ENCODE data around the gene ACTL7A. TPM values are rescaled to one million over a fixed set of nuclear protein-coding genes. Genes with fewer than 3 reads are reported as not detected.

ACTL7A gene
- total RNA-seq, 1 donor from 2014 or later: not detected

DNA sequence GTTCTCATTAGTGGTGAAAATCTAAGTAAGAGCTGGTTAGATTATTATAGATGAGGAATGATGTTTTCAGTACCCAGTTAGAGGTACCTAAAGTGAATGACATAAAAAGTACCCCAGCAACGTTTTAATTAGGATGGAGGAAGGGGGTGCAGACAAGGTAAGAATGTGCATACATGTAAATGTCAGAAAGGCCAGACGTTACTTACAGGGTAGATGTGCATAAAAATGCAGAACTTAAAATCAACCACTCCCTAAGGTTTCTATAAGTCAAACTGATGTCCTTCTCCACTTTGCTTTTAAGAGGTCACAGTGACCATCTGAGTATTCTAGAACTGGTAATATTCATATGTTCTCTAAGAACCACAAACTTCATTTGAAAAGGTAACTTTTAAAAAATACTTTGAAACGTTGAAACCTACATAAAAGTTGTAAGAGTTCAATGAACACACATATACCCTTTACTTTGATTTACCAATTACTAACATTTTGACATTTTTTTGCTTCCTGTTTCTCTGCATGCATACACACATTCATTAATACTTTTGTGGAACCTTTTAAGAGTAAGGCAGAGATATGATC is 18.8 kb downstream of the ACTL7A start:
- TF ChIP-seq, protein P1, sequence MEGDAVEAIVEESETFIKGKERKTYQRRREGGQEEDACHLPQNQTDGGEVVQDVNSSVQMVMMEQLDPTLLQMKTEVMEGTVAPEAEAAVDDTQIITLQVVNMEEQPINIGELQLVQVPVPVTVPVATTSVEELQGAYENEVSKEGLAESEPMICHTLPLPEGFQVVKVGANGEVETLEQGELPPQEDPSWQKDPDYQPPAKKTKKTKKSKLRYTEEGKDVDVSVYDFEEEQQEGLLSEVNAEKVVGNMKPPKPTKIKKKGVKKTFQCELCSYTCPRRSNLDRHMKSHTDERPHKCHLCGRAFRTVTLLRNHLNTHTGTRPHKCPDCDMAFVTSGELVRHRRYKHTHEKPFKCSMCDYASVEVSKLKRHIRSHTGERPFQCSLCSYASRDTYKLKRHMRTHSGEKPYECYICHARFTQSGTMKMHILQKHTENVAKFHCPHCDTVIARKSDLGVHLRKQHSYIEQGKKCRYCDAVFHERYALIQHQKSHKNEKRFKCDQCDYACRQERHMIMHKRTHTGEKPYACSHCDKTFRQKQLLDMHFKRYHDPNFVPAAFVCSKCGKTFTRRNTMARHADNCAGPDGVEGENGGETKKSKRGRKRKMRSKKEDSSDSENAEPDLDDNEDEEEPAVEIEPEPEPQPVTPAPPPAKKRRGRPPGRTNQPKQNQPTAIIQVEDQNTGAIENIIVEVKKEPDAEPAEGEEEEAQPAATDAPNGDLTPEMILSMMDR (IDR thresholded peaks at IDR 0.05; ENCODE audit: unreplicated experiment): no peak
- Mint-ChIP-seq H3K27me3 (ENCODE audit: unreplicated experiment) (no peaks in the 10 kb centered on the region), H3K4me1 (ENCODE audit: unreplicated experiment) (no peaks in the 10 kb centered on the region), H3K27ac (ENCODE audit: unreplicated experiment) (no peak overlapping the region), H3K9me3 (ENCODE audit: unreplicated experiment) (no peaks in the 10 kb centered on the region), H3K36me3 (ENCODE audit: low read depth, unreplicated experiment) (peaks cover 21% of the 10 kb centered on the region), H3K4me3 (ENCODE audit: unreplicated experiment) (no peak overlapping the region)
- no peak for DNase-seq (ENCODE audit: low spot score)

DNA sequence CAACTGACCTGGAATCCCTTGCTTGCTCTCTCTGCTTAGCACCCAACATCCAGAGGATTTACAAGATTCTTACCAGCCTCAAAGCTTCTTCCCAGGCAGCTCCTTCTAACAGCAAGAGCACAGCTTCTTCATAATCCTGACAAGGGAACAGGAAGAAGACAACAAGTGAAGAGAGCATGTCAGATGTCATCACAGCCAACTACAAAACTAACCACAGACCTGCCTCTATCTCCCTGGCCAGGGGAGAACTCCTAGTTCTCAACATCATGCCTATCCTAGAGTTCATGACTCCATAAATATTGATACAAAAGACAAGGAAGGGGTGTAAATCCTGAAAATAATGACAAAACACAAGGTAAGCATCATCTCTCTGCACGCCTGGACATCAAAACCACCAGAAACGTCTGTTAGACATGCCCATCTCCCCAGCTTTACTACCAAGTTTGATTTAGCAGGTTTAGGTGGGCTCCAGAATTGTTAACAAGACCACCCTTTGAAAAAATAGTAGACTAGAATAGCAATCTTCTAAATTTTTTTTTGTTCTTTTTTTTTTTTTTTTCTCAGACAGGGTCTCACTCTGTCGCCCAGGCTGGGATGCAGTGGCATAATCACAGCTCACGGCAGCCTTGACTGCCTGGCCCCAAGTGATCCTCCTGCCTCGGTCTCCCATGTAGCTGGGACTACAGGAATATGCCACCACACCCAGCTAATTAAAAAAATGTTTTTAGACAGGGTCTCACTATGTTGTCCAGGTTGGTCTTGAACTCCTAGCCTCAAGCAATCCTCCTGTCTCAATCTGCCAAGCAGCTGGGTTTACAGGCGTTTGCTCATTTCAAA is 20.2 kb downstream of the ACTL7A start:
- H3K4me3 Mint-ChIP-seq (ENCODE audit: unreplicated experiment): no peak overlapping the region
- H3K27ac Mint-ChIP-seq (ENCODE audit: unreplicated experiment): no peak overlapping the region
- H3K36me3 Mint-ChIP-seq (ENCODE audit: low read depth, unreplicated experiment): peaks cover 23% of the 10 kb centered on the region
- TF ChIP-seq, protein P1 (IDR thresholded peaks at IDR 0.05; ENCODE audit: unreplicated experiment): no peak
- no peaks in the 10 kb centered on the region for H3K9me3 Mint-ChIP-seq (ENCODE audit: unreplicated experiment)
- H3K4me1 Mint-ChIP-seq (ENCODE audit: unreplicated experiment): no peaks in the 10 kb centered on the region
- no peak for DNase-seq (ENCODE audit: low spot score)
- H3K27me3 Mint-ChIP-seq (ENCODE audit: unreplicated experiment): no peaks in the 10 kb centered on the region

DNA sequence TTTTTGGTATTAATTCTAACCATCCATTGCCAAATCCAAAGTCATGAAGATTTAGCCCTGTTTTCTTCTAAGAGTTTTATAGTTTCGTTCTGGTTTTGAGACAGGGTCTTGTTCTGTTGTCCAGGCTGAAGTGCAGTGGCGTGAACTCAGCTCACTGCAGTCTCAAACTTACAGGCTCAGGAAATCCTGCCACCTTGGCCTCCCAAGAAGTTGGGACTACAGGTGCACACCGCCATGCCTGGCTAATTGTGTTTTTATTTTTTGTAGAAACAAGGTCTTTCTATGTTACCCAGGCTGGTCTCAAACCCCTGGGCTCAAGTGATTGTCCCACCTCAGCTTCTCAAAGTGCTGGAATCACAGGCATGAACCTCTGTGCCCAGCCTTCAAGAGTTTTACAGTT is 21.0 kb downstream of the ACTL7A start:
- no peak overlapping the region for H3K4me3 Mint-ChIP-seq (ENCODE audit: unreplicated experiment)
- DNase-seq (ENCODE audit: low spot score): no peak
- H3K27ac Mint-ChIP-seq (ENCODE audit: unreplicated experiment): no peak overlapping the region
- H3K9me3 Mint-ChIP-seq (ENCODE audit: unreplicated experiment): no peaks in the 10 kb centered on the region
- no peaks in the 10 kb centered on the region for H3K4me1 Mint-ChIP-seq (ENCODE audit: unreplicated experiment)
- TF ChIP-seq, protein P1 (IDR thresholded peaks at IDR 0.05; ENCODE audit: unreplicated experiment): no peak
- H3K36me3 Mint-ChIP-seq (ENCODE audit: low read depth, unreplicated experiment): peaks cover 23% of the 10 kb centered on the region
- no peaks in the 10 kb centered on the region for H3K27me3 Mint-ChIP-seq (ENCODE audit: unreplicated experiment)

DNA sequence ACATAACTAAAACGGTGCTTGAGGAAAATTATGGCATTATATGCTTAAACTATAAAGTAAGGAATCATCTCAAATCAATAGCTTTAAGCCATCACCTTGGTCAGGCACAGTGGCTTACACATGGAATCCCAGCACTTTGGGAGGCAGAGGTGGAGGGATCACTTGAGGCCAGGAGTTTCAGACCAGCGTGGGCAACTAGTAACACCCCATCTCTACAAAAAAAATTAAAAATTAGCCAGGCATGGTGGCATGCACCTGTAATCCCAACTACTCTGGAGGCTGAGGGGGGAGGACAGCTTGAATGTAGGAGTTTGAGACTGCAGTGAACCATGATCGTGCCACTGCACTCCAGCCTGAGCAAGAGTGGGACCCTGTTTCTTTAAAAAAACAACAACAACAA is 22.6 kb downstream of the ACTL7A start:
- H3K4me1 Mint-ChIP-seq (ENCODE audit: unreplicated experiment): no peaks in the 10 kb centered on the region
- H3K4me3 Mint-ChIP-seq (ENCODE audit: unreplicated experiment): no peak overlapping the region
- no peak for DNase-seq (ENCODE audit: low spot score)
- H3K9me3 Mint-ChIP-seq (ENCODE audit: unreplicated experiment): no peaks in the 10 kb centered on the region
- TF ChIP-seq, protein P1 (IDR thresholded peaks at IDR 0.05; ENCODE audit: unreplicated experiment): no peak
- H3K27ac Mint-ChIP-seq (ENCODE audit: unreplicated experiment): no peak overlapping the region
- H3K36me3 Mint-ChIP-seq (ENCODE audit: low read depth, unreplicated experiment): peaks cover 14% of the 10 kb centered on the region
- no peaks in the 10 kb centered on the region for H3K27me3 Mint-ChIP-seq (ENCODE audit: unreplicated experiment)

Measured in endothelial cell (in vitro differentiated cells).